Testis (tissue), 3 donors: Measurements from ENCODE around the gene ESPNL. TPM values are rescaled to one million over a fixed set of nuclear protein-coding genes. Genes with fewer than 3 reads are reported as not detected.

ENCODE experiments used
- DNase-seq: peaks from one replicate; pipeline ENCODE4 v3.0.0-alpha.2; 2019
- H3K27ac ChIP-seq, 2 donors: fragments of 200-600 bp; sonication (generic); one replicate each; pipeline ENCODE4 v1.5.1; 2019
- H3K27me3 ChIP-seq: fragments of 200-600 bp; sonication (generic); one replicate; pipeline ENCODE4 v1.5.1; 2019
- H3K36me3 ChIP-seq: fragments of 200-600 bp; sonication (generic); one replicate; pipeline ENCODE4 v1.5.1; 2017; ENCODE audit warnings: low read depth; ENCODE audit errors: missing control alignments
- H3K4me1 ChIP-seq: fragments of 200-600 bp; sonication (generic); one replicate; pipeline ENCODE4 v1.5.1; 2019
- H3K4me3 ChIP-seq, 2 donors: fragments of 200-600 bp; sonication (generic); one replicate each; pipeline ENCODE4 v1.5.1; 2017 to 2019
- H3K9me3 ChIP-seq: fragments of 200-600 bp; sonication (generic); one replicate; pipeline ENCODE4 v1.5.1; 2017
- POLR2A ChIP-seq: fragments of 450-650 bp; IDR thresholded peaks from one replicate; pipeline ENCODE4 v1.6.1; 2017; ENCODE audit warnings: antibody characterized with exemption, mild to moderate bottlenecking, moderate library complexity
- WGBS, 2 donors: methylation state at CpG; one replicate each; pipeline ENCODE4 v1.1.5; 2018; 5-methylcytosine and 5-hydroxymethylcytosine counted together
- intact Hi-C: fragments of 100-400 bp; cut with DNase I; formaldehyde crosslinking; loops from one replicate; pipeline ENCODE4 v1.15.1; 2023; ENCODE audit warnings: low total_unique reads
- polyA plus RNA-seq: library from polyadenylated mRNA; stranded (reverse); fragments of 350-450 nt; fragmentation: Illumina TruSeq; extraction: RNeasy Lipid Tissue Mini Kit (QIAGEN cat#74804); gene quantifications from one replicate; pipeline ENCODE4 v1.2.3, GENCODE V29; 2014; ENCODE audit warnings: low read depth, low replicate concordance; ENCODE audit not compliant: insufficient read depth
- total RNA-seq, 2 donors: library from RNA; depleted of rRNA; stranded (reverse); fragments of >200 nt; gene quantifications; one replicate each; pipeline ENCODE4 v1.2.3, GENCODE V29; 2016
- TF ChIP-seq, protein P1 (sequence below), 3 experiments: fragments of 450-650 bp in 2 of 3; fragments of 200-600 bp in 1 of 3; sonication (generic) in 1 of 3; IDR thresholded peaks; one replicate each; pipeline ENCODE4 v1.5.1; 2016 to 2019; ENCODE audit warnings: antibody characterized with exemption in 3 of 3, mild to moderate bottlenecking in 2 of 3, moderate library complexity in 1 of 3

Gene ESPNL
- total and polyA plus RNA-seq, 3 donors from 2014 or later, result 2.1 to 7.5 (median 2.8) TPM

- Histone ChIP-seq H3K27me3 (no peaks in the 10 kb centered on the region), H3K36me3 (no peaks in the 10 kb centered on the region), H3K4me1 (no peaks in the 10 kb centered on the region), H3K4me3 (peak overlapping the region in 1 of 2 donors; percentile 41), H3K9me3 (no peaks in the 10 kb centered on the region), H3K27ac (no peak overlapping the region)
- intact Hi-C loops, result no loop called here
- DNase-seq, result no peak
- TF ChIP-seq POLR2A, result no peak
- TF ChIP-seq, protein P1, sequence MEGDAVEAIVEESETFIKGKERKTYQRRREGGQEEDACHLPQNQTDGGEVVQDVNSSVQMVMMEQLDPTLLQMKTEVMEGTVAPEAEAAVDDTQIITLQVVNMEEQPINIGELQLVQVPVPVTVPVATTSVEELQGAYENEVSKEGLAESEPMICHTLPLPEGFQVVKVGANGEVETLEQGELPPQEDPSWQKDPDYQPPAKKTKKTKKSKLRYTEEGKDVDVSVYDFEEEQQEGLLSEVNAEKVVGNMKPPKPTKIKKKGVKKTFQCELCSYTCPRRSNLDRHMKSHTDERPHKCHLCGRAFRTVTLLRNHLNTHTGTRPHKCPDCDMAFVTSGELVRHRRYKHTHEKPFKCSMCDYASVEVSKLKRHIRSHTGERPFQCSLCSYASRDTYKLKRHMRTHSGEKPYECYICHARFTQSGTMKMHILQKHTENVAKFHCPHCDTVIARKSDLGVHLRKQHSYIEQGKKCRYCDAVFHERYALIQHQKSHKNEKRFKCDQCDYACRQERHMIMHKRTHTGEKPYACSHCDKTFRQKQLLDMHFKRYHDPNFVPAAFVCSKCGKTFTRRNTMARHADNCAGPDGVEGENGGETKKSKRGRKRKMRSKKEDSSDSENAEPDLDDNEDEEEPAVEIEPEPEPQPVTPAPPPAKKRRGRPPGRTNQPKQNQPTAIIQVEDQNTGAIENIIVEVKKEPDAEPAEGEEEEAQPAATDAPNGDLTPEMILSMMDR (IDR thresholded peaks at IDR 0.05), result no peak
- 59 to 74% methylated on average over 12 to 14 of the region's 14 CpGs for whole genome bisulfite sequencing, 2 donors
Observed at GRCh38 chr2:238157506-238158017, 57.4 kb downstream of the ESPNL start.

DNA sequence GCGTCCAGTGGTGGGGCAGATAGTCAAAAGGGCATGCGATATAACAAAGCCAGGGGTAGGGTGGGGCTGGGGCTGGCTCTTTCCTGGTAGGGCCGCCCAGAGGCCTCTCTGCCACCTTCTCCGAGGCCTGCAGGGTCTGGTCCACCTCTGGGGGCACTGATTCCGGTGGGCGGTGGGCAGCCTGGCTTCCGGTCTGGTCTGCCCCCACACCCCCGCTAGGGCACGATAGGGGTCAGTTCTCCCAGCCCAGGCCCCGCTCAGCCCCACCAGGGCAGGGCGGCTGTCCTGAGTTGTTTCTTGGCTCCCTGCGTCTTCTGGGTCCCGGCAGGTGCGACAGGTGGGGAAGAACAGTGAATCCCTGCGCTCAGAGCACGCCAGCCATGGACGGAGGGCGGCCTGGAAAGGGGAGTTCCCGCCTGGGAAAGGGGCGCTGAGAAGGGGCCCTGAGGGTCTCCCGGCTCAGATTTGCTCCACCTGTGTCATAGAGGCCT is 57.9 kb downstream of the ESPNL start:
- Histone ChIP-seq H3K4me3 (peak overlapping the region in 1 of 2 donors; percentile 41), H3K9me3 (no peaks in the 10 kb centered on the region), H3K27me3 (no peaks in the 10 kb centered on the region), H3K36me3 (no peaks in the 10 kb centered on the region), H3K4me1 (no peaks in the 10 kb centered on the region), H3K27ac (no peak overlapping the region)
- 52% methylated on average over 18 of the region's 21 CpGs; no CpG with 5 or more reads in 1 of the 2 donors for WGBS, 2 donors
- intact Hi-C loops, result no loop called here
- DNase-seq, result no peak
- TF ChIP-seq, protein P1 (IDR thresholded peaks at IDR 0.05), result no peak
- TF ChIP-seq POLR2A, result no peak

DNA sequence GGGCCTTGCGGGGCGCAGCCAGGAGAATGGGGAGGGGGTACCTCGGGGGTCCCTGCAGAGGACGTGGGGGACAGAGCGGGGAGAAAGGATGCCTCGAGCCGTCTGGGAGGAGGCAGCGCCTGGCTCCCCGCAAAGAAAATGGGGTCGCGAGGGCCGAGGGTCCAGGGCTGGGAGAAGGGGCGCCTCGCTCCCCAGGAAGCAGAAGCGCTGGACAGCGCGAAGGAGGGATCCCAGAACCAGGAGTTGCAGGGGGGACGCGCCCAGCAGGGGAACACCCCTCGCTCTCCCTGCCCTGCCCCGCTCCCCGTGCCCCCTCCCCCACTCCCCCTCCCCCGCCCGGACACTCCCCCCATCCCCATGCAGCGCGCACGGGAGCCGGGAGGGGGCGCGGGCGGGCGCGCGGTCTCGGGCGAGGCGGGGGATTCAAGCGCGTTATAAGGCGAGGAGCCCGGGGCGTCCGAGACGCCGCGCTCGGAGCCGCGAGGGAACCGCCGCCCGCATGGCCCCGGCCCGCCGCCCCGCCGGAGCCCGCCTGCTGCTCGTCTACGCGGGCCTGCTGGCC is 58.5 kb downstream of the ESPNL start, which contains the start of gene ERFE:
Gene ERFE, plus strand, starts transcription at position 462 of the 562 bp plus-strand sequence. Its CDS starts 38 bp downstream, at position 500.
- no peaks in the 10 kb centered on the region for H3K27me3 ChIP-seq
- intact Hi-C loops, result no loop called here
- TF ChIP-seq, protein P1 (IDR thresholded peaks at IDR 0.05), result peak in 1 of 3 experiments; percentile 42
- TF ChIP-seq POLR2A, result no peak
- 5 to 7% methylated on average over 3 to 29 of the region's 61 CpGs for WGBS, 2 donors
- H3K4me1 ChIP-seq, result no peaks in the 10 kb centered on the region
- DNase-seq, result peak; percentile 40
- no peaks in the 10 kb centered on the region for H3K36me3 ChIP-seq
- H3K4me3 ChIP-seq, result peak within 1 kb of the TSS; percentile 24 to 41
- no peaks in the 10 kb centered on the region for H3K9me3 ChIP-seq
- H3K27ac ChIP-seq, result no peak within 1 kb of the TSS

DNA sequence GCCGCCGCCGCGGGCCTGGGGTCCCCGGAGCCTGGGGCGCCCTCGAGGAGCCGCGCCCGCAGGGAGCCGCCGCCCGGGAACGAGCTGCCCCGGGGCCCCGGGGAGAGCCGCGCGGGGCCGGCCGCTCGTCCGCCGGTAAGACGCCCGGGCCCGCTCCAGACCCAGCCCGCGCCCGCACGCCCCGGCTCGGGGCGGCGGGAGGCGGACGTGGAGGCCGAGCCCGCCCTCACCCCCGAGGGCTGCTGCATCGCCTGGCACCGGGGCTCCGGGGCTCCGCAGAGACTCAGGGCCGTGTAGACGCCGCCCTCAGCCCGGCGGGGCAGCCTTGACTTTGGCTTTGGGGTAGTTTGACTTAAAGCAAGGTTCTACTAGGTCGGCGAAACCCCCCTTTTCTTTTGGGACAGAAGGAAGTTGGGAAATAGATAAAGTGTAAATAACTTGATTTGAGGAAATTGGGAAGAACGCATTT is 59.0 kb downstream of the ESPNL start:
- no peak for TF ChIP-seq POLR2A
- TF ChIP-seq, protein P1 (IDR thresholded peaks at IDR 0.05), result no peak
- no peak for DNase-seq
- WGBS, 2 donors, result 3 to 4% methylated on average over 18 to 26 of the region's 52 CpGs
- intact Hi-C loops, result no loop called here
- H3K4me3 ChIP-seq, result peak overlapping the region in 1 of 2 donors; percentile 24
- no peaks in the 10 kb centered on the region for H3K36me3 ChIP-seq
- H3K27me3 ChIP-seq, result no peaks in the 10 kb centered on the region
- no peak overlapping the region for H3K27ac ChIP-seq
- H3K9me3 ChIP-seq, result no peaks in the 10 kb centered on the region
- H3K4me1 ChIP-seq, result no peaks in the 10 kb centered on the region
